NCI-H1436 treated with DMSO at 0.1 percent for 48 hours (cell line): ENCODE data around the gene SURF6.
"Not testable (repeated sequence)": the region's sequence is repeated elsewhere in the genome, so short reads cannot be mapped to it uniquely, and the experiment has no call there.

Source experiments
- DNase-seq: peaks from one replicate; lab custom pipeline; 2025; lab: John Stamatoyannopoulos, UW

The SURF6 gene

GRCh38 chr9:133347985-133348717 lies 12.2 kb upstream of the SURF6 start, which contains the start of the genes MED22 and RPL7A:
TSS of gene MED22 (minus strand) at chr9:133348131. CDS start at chr9:133346662, 1,469 bp downstream.
TSS of gene RPL7A (plus strand) at chr9:133348218. CDS start at chr9:133348244, 26 bp downstream.
- peak; percentile 90 for DNase-seq

- DNase-seq = no peak
Observed at GRCh38 chr9:133347515-133347984, 11.6 kb upstream of the SURF6 start.

GRCh38 chr9:133346021-133346785 lies 10.2 kb upstream of the SURF6 start:
- no peak for DNase-seq

DNA sequence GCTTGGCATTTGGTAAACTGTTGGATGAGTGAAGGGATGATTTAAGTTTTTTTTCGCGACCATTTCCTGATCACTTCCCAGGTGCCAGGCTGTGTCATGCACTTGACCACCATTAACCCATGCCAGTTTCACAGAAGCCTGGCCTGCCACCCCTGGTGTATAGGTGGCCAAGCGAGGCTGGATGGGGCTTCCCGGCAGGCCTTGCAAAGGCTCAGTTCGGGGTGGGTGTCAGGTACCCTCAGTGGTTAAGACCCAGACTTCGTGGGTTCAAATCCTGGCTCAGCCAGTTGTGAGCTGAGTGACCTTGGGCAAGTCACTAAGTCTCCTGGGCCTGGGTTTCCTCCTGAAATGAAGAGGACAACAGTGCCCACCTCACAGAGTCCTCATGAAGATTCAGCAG lies 9.6 kb upstream of the SURF6 start:
- DNase-seq = no peak

GRCh38 chr9:133344979-133345378 lies 9.0 kb upstream of the SURF6 start:
- no peak for DNase-seq

GRCh38 chr9:133344071-133344470 lies 8.1 kb upstream of the SURF6 start:
- no peak for DNase-seq

- no peak for DNase-seq
Observed at GRCh38 chr9:133342570-133342969, 6.6 kb upstream of the SURF6 start.

- no peak for DNase-seq
Observed at GRCh38 chr9:133342069-133342406, 6.0 kb upstream of the SURF6 start.

GRCh38 chr9:133341369-133342068 lies 5.5 kb upstream of the SURF6 start:
- no peak for DNase-seq

- no peak for DNase-seq
Observed at GRCh38 chr9:133340916-133341315, 4.9 kb upstream of the SURF6 start.

GRCh38 chr9:133340256-133340655 lies 4.3 kb upstream of the SURF6 start:
- no peak for DNase-seq

- no peak for DNase-seq
Observed at GRCh38 chr9:133339641-133340040, 3.7 kb upstream of the SURF6 start.

GRCh38 chr9:133334888-133335287 lies 1.1 kb downstream of the SURF6 start:
- DNase-seq = not testable (repeated sequence)

GRCh38 chr9:133334161-133334560 lies 1.8 kb downstream of the SURF6 start:
- DNase-seq = no peak

DNA sequence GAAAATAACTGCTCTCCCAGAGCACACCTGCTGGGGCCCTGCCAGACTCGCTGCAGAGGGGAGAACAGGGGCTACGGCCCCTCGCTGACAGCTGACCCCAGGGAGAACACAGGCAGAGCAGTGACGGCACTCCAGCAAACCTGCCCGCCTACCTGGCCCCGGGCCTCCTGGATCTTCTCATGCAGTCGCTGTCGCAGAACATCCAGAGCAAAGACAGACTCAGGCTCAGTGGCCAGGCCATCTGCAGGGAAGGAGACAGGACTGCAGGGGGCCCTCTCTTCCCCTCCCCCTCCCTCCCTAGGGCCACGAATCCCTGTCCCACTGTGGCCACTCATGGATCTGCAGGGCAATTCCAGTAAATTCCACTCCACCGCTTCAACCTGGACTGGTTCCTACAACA lies 2.4 kb downstream of the SURF6 start:
- no peak for DNase-seq

GRCh38 chr9:133333011-133333410 lies 3.0 kb downstream of the SURF6 start:
- no peak for DNase-seq

- no peak for DNase-seq
Observed at GRCh38 chr9:133332381-133332730, 3.6 kb downstream of the SURF6 start.

DNA sequence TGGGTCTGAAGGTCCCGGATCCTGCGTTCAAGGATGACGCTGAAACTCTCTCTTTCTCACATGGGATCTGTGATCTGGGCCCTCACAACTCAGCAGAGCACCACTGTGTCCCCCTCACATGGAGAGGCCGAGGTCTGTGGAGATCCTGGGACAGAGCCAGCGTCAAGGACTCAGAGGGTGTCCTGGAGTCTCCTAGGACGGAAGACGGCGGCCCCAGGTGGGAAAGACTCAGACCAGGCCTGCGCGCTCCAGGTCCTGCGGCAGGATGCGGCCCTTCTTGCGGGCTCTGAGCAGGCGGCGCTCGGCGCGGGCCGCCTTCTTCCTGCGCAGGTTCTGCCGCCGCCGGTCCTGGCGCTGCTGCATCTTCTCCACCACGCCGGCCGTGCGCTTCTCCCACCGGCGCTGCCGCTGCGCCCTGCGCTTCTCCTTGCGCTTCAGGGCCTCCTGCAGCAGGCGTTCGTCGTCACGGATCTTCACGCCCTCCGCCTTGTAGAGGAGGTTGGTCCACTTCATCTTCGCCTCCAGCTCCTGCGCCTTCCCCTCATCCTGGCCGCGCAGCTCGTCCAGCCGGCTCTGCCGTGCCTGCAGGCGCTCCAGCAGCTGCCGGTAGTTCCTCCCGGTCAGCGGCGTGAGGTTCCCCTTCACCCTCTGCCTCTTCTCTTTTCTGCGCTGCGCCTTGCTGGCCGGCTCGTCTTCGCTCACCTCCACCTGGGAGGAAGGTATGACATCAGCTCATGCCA lies 4.2 kb downstream of the SURF6 start:
- no peak for DNase-seq

GRCh38 chr9:133331221-133331620 lies 4.8 kb downstream of the SURF6 start:
- no peak for DNase-seq

DNA sequence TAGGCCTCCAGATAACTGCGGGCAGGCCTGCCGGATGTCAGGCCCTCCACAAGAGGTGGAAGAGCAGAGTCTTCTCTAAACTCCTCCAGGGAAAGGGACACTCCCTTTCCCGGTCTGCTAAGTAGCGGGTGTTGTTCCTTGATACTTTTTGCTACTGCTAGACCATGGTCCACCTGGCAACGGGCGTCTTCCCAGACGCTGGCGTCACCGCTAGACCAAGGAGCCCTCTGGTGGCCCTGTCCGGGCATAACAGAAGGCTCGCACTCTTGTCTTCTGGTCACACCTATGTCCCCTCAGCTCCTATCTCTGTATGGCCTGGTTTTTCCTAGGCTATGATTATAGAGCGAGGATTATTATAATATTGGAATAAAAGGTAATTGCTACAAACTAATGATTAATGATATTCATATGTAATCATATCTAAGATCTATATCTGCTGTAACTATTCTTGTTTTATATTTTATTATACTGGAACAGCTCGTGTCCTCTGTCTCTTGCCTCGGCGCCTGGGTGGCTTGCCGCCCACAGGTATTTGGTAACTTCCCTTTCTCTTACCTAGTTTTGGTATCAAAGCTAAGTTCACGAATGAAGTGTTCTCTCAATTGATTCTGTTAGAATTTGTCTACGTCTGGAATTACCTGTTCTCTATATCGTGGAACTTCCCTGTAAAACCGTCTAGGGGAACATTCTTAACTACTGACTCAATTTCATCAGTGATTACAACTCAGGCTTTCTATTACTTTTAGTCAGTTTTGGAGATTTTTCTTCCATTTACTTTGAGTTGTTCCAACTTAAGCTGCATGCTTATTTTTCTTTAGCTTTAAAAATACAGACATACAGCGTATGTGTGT lies 6.5 kb downstream of the SURF6 start:
- DNase-seq = not testable (repeated sequence)

DNA sequence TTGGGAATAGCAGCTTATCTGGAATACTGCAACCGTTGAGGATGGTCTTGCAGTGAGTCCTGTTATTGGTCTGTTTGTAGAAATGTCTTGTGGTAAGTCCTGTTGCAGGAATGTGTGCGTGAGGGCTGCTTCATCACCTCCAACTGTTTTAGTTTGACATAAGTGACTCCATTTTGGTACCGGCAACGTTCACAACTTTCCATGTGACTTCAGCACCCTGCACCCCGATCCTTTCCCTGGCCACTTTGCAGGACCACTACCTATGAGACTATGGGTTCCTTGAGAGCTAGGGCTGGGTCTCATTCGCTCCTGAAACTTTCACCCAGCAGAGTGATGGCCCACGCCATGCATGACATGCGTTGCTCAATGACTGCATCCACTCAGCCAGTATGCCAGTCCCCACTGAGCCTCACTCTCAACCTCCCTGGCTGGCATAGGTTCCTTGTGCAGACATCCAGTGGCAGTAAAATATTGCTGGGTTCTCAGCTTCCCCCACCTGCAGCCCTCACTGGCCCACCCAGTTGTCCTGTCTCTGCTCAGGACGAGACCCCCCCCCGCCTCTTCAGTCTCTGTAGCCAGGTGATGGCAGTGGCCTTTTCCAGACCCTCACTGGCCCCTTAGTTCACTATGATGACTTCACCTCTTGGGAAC lies 8.0 kb downstream of the SURF6 start:
- no peak for DNase-seq
